Aortic smooth muscle cell (primary cell): Measurements from ENCODE around the gene POTEE. TPM values are rescaled to one million over a fixed set of nuclear protein-coding genes. Genes with fewer than 3 reads are reported as not detected.

Source experiments
- total RNA-seq: library from RNA; depleted of rRNA; stranded (reverse); fragments of >200 nt; gene quantifications from 2 replicates; pipeline ENCODE4 v1.2.3, GENCODE V29; 2014

Gene POTEE
- total RNA-seq: under 0.01 TPM in 1 of 2 replicates, not detected in the other

DNA sequence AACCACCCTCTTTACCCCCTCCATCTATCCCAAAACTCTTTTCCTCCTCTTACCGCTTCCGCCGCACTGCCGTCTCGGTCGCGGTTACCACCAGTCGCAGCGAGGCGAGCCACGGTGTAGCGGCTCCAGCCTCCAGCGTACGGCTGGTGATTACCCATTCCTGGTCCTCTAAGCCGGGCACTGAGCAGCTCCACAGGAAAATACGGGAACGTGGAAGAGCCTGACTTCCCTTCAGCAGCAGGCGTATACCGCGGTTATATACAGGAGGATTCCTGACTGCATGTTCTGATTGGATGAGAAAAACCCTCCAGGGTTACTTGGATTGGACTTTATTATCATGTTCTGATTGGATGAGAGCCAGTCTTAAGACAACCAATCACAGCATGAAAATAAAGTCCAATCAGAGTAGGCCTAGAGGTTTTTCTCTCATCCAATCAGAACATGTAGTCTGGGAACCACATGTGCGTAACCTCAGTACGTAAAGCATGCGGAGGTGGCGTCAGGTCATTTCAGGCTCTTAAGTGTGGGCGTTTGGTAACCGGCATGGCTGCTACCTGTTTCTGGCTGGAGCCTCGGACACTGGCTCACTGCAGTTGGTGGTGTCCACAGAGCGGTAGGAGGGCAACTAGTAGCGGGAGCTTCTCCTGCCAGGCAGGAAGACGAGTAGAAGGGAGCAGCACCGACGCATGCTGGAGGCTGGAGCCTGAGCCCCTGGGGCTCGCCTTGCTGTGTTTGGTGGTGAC lies at the start of gene POTEE:
POTEE (plus strand) TSS at position 507 of the 743 bp plus-strand sequence. CDS start 8,867 bp downstream, outside the sequence.

Other genes starting within 250 kb of the POTEE start
- gene FAM168B, start 116.1 kb upstream of the POTEE start, total RNA-seq: 67.3 and 84.3 TPM in 2 replicates
- gene PLEKHB2, start 104.2 kb upstream of the POTEE start, total RNA-seq: 117 and 170 TPM in 2 replicates
- gene RAB6D, start 154.6 kb downstream of the POTEE start, total RNA-seq: not detected in 2 replicates